ENCODE measurements around the gene RITA1.

GRCh38 chr12:113201187-113202177, 16.0 kb downstream of the RITA1 start:
- TF ChIP-seq CTCF (IDR thresholded peaks at IDR 0.05; ENCODE audit: low read depth, low read length) (no peak), EZH2phosphoT487 (IDR thresholded peaks at IDR 0.05; ENCODE audit: low read depth) (no peak)

Measured in OCI-LY3 (cell line).